ENCODE results near the gene GIPR.
A peak's percentile ranks its signal among the peaks of the same experiment; 100 is the strongest.

The GIPR gene

GRCh38 chr19:45638930-45639729 lies 28.9 kb upstream of the GIPR start, which contains the start of gene EML2 (continued):
- no peak for TF ChIP-seq ZNF133 (tag by site-specific recombination; IDR thresholded peaks at IDR 0.05)
- no peak for TF ChIP-seq ZNF157 (tag by site-specific recombination; IDR thresholded peaks at IDR 0.05)
- TF ChIP-seq ZNF366 (tag by site-specific recombination; conservative IDR thresholded peaks at IDR 0.05) = 0 out of 2 replicates have a peak, but pooled peaks have one; percentile 19
- peak; percentile 25 for TF ChIP-seq ZBTB26 (tag by site-specific recombination; optimal IDR thresholded peaks at IDR 0.05)
- TF ChIP-seq PRDM6 (tag by site-specific recombination; IDR thresholded peaks at IDR 0.05) = no peak
- no peak for TF ChIP-seq ZNF37A (tag by site-specific recombination; IDR thresholded peaks at IDR 0.05)
- no peak for TF ChIP-seq ZNF514 (tag by site-specific recombination; IDR thresholded peaks at IDR 0.05)
- TF ChIP-seq ZNF398 (tag by site-specific recombination; IDR thresholded peaks at IDR 0.05) = peak; percentile 38; the same call in 1 of the 2 replicates
- TF ChIP-seq KLF7 (tag by site-specific recombination; IDR thresholded peaks at IDR 0.05; ENCODE audit: borderline replicate concordance) = no peak; the same call in 1 of the 2 replicates
- no peak for TF ChIP-seq ZNF560 (tag by site-specific recombination; IDR thresholded peaks at IDR 0.05; ENCODE audit: borderline replicate concordance)
- no peak for TF ChIP-seq ZBTB8A (tag by site-specific recombination; IDR thresholded peaks at IDR 0.05)
- TF ChIP-seq CTCF (tag by site-specific recombination; IDR thresholded peaks at IDR 0.05) = peak; percentile 90
- TF ChIP-seq GLIS1 (tag by site-specific recombination; IDR thresholded peaks at IDR 0.05) = peak; percentile 68
- no peak for TF ChIP-seq ZNF830 (tag by site-specific recombination; IDR thresholded peaks at IDR 0.05; ENCODE audit: low read depth)
- TF ChIP-seq ZBTB10 (tag by site-specific recombination; IDR thresholded peaks at IDR 0.05) = peak; percentile 66
- TF ChIP-seq KLF10 (tag by site-specific recombination; IDR thresholded peaks at IDR 0.05) = peak; percentile 98
- TF ChIP-seq ZNF76 (tag by site-specific recombination; IDR thresholded peaks at IDR 0.05; ENCODE audit: borderline replicate concordance, low read depth) = no peak
- no peak for TF ChIP-seq ZNF677 (tag by site-specific recombination; IDR thresholded peaks at IDR 0.05)
- TF ChIP-seq ZIC2 (tag by site-specific recombination; IDR thresholded peaks at IDR 0.05) = 0 out of 2 replicates have a peak, but pooled peaks have one; percentile 26
- no peak for TF ChIP-seq ZNF350 (tag by site-specific recombination; IDR thresholded peaks at IDR 0.05)
- TF ChIP-seq ZNF639 (tag by site-specific recombination; IDR thresholded peaks at IDR 0.05) = no peak
- TF ChIP-seq ZBTB11 (tag by site-specific recombination; conservative IDR thresholded peaks at IDR 0.05; ENCODE audit: low read depth) = peak; percentile 50; the same call in 1 of the 2 replicates
- 0 out of 2 replicates have a peak, but pooled peaks have one; percentile 37 for TF ChIP-seq IKZF3 (tag by site-specific recombination; IDR thresholded peaks at IDR 0.05)
- no peak for TF ChIP-seq ZNF239 (tag by site-specific recombination; IDR thresholded peaks at IDR 0.05)
